ENCODE measurements around the gene RUSC1.
"Not testable (repeated sequence)": the region's sequence is repeated elsewhere in the genome, so short reads cannot be mapped to it uniquely, and the experiment has no call there.

RUSC1 gene, protein sequence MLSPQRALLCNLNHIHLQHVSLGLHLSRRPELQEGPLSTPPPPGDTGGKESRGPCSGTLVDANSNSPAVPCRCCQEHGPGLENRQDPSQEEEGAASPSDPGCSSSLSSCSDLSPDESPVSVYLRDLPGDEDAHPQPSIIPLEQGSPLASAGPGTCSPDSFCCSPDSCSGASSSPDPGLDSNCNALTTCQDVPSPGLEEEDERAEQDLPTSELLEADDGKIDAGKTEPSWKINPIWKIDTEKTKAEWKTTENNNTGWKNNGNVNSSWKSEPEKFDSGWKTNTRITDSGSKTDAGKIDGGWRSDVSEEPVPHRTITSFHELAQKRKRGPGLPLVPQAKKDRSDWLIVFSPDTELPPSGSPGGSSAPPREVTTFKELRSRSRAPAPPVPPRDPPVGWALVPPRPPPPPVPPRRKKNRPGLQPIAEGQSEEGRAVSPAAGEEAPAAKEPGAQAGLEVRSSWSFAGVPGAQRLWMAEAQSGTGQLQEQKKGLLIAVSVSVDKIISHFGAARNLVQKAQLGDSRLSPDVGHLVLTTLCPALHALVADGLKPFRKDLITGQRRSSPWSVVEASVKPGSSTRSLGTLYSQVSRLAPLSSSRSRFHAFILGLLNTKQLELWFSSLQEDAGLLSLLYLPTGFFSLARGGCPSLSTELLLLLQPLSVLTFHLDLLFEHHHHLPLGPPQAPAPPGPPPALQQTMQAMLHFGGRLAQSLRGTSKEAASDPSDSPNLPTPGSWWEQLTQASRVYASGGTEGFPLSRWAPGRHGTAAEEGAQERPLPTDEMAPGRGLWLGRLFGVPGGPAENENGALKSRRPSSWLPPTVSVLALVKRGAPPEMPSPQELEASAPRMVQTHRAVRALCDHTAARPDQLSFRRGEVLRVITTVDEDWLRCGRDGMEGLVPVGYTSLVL

DNA sequence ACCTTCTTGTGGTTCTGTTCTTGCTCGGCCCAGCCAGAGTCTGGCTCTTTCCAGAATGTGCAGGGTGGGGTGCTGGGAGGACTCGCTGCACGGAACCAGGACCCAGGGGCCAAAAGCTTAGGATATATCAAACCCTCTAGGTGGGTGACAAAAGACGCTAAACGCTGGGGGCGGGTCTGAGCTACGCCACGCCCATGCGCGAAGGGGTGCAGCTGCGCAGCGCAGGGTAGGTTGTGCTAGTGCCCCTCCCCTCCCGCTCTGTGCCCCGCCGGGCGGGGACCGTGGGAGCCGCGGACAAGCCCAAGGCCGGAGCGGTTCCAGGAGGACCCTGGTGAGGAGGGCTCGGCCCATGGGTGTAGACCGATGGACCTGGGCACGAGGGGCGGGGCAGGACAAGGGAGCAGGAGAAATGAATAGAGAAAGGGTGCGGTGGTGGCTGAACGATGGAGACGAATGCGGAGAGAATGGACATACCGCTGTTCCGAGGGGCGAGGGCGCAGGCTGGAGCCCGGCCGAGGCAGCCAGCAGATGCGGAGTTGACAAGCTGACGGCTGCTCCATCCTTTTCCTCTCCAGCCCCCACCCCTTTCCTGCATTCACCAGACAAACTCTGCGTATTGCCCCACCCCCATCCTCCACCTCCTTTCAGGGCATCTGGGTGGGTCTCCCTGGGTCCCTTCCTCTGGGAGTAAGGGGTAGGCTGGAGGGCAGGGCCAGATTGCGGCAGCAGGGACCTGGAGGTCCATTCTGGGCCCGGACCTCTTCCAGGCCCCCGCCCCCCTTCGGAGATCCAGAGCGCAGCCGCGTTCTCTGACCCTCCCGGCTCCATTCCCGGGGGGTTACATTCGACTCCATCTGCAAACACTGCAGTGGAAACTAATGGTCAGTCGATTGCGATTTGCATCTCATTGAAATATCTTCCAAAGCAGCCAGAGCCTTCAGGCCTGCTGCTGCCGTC, at the start of gene RUSC1:
RUSC1 (plus strand) TSS at position 234 of the 957 bp plus-strand sequence. CDS start 880 bp downstream, outside the sequence.
- peak; percentile 77 to 82 for DNase-seq

DNA sequence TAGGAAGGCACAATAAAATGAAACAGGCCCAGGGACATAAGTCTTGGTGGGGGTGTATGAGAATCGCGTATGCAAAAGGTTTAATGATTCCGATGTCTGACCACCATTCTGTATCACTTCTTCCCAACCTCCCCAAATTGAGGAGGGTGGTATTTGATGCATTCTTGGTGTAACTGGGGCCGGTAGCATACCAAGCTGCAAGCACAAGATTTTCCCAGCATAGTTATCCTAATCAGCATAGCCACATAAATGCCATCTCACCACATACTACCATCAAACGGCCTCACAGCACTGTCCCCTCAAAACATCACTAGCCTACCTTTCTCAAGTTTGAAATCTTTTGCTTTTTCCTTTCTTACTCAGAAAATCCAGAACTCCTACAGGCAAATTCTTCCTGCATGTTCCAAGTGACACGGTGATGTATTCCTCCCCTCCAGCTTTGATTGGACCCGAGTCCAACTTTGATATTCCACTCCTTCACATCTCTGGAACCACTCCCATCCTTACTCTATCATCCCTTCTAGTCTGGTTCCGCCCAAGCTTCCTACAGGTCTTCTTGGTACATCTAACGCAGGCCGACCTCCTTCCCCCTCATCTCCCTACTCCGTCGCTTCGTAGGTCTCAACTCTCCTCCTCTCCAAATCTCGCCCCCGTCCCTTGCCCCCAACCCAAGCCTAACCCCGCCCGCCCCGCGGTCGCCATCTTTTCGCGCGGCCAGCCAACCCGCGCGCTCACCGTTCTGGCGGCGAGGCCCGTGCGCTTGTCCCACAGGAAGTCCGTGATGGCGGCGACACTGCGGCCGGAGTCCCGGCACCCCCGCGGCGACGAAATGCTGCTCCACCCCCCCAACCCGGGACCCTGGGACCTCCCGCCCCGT, 48.0 kb upstream of the RUSC1 start:
- no peak for DNase-seq

DNA sequence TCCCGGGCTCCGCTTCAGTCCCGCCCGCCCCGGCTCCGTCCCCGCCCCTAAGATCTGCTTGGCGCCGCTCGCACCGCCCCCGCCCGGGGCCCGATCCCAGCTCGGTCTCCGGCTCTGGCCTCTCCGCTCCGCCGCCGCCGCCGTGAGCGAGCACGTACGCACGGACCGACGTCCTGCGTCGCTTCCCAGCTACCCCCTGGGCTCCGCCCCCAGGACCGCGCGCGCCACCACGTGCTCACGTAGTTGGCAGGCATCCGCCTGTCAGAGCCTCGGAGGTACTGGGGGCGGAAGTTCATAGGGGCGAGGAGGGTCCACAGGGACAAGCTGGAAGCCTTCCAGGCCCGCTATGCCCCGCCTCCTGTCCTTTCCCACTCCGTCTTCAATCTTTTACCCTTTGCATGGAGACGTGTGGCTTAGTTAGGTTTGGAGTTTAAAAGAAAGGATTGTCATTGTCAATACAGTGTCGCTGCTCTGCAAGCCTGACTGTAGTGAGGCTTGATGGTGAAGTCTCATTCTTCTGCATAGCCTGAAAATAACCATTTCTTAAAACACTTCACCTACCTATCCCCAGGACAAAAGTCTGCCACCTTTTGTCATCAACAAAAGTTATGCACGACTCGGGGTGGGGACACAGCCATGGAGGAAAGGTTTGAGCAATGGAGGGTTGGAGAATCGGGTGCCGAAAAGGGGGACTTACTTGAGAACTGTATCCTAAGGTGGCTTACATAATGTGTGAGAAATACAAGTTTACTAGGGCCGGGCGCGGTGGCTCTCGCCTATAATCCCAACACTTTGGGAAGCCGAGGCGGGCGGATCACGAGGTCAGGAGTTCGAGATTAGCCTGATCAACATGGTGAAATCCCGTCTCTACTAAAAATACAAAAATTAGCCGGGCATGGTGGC, 47.1 kb upstream of the RUSC1 start, which contains the start of gene CLK2:
CLK2 (minus strand) TSS at position 162 of the 903 bp plus-strand sequence. CDS start 2,527 bp downstream, outside the sequence.
- peak; percentile 97 to 98 for DNase-seq

DNA sequence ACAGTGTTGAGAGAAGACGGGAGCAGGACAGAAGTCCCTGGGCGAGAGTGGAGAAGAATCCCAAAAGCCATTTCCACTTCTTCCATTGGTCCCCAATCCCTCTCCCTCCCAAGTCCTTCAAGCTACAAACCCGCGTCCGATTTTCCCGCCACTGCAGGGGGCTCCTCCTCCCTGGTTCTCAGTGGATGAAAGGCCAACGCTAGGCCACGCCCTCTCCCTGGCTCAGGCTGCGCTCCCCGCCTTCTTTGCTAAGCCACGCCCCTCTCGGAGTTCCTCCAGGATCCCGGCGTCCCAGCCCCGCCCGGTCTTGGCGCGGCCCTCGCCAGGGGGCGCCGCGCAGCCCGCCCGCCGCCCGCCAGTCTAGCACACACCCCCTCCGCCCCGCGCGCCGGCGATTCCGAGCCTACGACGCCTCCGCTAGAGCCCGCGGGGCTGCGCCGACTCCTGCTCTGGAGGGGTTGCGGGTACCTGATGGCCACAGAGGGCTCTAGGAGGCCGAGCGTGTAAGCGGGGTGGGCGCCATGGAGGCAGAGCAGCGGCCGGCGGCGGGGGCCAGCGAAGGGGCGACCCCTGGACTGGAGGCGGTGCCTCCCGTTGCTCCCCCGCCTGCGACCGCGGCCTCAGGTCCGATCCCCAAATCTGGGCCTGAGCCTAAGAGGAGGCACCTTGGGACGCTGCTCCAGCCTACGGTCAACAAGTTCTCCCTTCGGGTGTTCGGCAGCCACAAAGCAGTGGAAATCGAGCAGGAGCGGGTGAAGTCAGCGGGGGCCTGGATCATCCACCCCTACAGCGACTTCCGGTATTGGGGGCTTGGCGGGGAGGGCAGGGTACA, 43.4 kb upstream of the RUSC1 start, which contains the start of gene HCN3:
HCN3 (plus strand) TSS at position 394 of the 832 bp plus-strand sequence; CDS start at position 522, 128 bp downstream.
- DNase-seq, result peak; percentile 99

DNA sequence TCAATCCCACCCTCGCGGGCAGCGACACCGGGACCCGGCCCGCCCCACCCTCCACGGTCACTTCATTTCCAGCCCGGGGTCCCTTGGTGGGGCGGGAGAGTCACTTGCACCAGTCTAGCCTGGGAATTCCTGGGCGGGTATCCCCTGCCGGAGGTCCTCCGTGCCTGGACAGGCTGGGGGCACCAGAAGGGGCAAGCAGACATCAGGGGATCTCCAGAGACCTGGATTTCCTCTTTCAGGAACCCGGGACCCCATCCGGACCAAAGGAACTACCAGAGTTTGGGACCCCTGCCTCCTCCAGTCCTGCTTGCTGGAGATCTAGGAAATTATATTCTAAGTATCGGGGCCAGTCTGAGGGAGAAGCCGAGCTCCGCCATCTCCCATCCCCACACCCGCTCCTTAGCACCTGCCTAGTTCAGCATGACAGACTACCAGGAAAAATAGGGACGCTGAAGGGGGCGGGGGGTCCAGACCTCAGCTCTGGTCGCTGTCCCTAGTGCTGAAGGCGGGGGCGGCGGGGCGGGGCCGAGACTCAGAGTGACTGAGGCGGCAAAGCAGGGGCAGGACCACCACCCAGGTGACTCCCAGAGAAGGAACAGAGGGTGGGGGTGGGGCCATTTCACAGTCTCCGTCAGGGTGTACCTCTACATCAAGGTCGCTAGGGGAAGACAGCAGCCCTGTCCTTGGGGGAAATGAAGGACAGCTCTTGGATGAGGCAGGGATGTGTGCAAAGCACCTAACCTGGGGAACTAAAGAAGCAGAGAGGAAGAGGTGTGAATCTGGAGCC, 42.6 kb upstream of the RUSC1 start:
- peak; percentile 82 to 83 for DNase-seq

DNA sequence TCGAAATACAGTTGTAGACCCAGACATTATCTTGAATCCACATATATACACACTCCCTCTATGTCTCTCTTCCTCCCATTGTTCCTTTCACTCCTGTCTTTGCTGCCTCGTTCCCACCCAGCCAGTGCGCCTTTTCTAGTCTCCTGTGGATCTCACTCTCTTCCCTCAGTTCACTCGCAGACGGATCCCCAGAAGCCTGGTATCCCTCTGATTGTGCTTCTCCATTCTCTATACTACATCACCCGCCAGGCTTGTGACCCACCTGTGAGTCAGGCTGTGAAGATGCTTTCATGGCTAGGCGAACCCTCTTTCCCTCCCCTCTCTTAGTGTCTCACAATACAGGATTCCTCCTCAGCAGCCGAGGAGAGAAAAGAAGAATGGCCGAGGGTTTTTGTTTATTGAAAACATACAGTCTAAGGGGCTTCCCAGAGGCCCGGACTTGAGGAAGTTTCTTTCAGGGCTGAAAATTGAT, 42.0 kb upstream of the RUSC1 start:
- DNase-seq, result no peak

DNA sequence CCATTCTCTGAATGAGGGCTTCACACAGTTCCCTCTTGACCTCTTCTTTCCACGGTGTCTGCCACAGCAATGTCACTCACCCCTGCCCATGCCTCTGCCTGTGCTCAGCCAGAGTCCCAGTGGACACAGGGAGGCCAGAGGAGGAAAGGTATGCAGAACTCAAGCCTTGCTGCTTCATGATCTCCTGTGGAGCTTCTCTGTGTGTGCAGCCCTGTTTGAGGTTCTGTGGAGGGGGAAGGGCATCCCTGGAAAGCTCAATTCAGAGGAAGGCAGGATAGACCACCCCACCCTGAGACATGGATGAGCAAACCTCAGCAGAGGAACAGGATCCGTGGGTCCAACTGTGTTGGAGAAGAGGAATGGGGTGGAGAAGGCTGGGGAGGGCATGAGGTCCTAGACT, 41.4 kb upstream of the RUSC1 start:
- DNase-seq, result no peak

DNA sequence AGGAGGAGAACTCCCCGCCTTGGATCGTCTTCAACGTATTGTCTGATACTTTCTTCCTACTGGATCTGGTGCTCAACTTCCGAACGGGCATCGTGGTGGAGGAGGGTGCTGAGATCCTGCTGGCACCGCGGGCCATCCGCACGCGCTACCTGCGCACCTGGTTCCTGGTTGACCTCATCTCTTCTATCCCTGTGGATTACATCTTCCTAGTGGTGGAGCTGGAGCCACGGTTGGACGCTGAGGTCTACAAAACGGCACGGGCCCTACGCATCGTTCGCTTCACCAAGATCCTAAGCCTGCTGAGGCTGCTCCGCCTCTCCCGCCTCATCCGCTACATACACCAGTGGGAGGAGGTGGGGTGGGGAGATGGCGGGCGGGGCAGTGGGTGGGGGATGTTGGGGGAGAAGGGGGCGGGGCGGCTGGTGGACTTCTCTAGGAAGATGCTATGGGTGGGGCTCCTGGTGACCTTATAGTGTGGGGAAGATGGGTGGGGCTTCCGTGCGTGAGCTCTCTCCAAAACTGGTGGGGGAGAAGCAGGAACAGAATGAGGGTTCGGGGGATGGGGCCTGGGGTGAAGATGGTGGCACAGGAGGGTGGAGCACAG, 38.1 kb upstream of the RUSC1 start:
- DNase-seq, result no peak

DNA sequence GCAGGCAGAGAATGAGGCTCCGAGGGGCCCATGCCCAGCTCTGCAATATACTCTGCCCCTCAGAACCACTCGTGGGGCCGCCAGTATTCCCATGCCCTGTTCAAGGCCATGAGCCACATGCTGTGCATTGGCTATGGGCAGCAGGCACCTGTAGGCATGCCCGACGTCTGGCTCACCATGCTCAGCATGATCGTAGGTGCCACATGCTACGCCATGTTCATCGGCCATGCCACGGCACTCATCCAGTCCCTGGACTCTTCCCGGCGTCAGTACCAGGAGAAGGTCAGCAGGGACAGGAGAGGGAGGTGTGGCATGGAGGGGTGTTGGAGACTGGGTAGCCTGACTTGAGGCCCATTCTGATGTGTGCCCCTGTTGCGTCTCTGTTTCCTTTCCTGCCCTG, 36.2 kb upstream of the RUSC1 start:
- DNase-seq, result no peak

DNA sequence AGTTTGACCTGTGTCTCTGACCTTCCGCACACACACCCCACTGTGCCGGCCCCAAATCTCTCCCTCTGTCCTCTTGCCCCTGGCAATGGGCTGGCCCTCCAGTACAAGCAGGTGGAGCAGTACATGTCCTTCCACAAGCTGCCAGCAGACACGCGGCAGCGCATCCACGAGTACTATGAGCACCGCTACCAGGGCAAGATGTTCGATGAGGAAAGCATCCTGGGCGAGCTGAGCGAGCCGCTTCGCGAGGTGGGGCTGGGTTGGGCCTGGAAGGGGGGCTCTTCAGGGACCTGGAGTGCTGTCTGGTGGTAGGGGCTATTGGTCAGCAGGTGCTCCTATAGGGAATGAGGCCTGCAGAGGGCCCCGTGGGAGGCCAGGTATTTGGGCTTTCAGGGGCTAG, 35.6 kb upstream of the RUSC1 start:
- DNase-seq, result no peak

DNA sequence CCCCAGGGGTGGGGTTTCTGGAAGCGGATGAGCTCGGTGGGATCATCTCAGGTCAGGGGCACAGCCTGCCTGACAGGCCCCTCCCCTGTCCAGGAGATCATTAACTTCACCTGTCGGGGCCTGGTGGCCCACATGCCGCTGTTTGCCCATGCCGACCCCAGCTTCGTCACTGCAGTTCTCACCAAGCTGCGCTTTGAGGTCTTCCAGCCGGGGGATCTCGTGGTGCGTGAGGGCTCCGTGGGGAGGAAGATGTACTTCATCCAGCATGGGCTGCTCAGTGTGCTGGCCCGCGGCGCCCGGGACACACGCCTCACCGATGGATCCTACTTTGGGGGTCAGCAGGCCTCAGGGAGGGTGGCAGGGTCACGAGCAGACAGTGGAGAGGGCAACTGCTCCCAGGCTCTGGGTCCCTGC, 35.1 kb upstream of the RUSC1 start:
- no peak for DNase-seq

DNA sequence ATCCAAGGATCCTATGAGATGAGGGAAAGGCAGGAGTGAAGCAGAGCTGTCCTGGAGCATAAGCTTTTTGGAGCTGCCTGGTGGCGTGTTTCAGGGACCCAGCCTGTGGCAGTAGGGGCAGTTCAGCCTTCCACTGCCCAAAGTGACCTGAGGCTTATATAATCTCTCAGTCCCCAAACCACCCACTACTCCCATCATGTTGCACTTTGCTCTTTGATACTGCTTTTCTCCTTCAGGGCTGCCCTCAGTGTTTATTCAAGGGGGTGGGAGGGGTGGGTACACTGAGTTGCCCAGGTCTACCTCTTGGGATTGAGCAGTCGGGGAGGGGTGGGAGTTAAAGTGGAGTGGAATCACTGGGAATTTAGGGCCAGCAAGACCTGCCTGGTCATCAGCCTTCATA, 34.1 kb upstream of the RUSC1 start:
- no peak for DNase-seq

DNA sequence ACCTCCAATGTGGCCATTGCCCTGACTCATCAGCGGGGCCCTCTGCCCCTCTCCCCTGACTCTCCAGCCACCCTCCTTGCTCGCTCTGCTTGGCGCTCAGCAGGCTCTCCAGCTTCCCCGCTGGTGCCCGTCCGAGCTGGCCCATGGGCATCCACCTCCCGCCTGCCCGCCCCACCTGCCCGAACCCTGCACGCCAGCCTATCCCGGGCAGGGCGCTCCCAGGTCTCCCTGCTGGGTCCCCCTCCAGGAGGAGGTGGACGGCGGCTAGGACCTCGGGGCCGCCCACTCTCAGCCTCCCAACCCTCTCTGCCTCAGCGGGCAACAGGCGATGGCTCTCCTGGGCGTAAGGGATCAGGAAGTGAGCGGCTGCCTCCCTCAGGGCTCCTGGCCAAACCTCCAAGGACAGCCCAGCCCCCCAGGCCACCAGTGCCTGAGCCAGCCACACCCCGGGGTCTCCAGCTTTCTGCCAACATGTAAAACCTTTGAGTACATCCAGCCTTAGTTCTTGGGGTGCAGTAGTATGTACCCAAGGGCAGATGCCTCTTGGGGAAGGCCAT, 32.6 kb upstream of the RUSC1 start:
- DNase-seq, result no peak

DNA sequence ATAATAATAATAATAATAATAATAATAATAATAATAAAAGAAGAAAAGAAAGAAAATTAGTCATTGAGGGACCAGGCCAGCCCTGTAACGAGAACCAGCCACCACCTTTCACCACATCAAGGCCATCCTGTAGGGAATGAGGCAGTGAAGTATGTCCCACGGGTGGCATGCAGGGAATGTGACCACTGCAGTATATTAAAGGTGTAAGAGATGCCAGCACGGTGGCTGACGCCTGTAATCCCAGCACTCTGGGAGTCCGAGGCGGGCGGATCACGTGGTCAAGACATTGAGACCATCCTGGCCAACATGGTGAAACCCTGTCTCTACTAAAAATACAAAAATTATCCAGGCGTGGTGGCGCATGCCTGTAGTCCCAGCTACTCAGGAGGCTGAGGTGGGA, 29.7 kb upstream of the RUSC1 start:
- DNase-seq, result not testable (repeated sequence)

DNA sequence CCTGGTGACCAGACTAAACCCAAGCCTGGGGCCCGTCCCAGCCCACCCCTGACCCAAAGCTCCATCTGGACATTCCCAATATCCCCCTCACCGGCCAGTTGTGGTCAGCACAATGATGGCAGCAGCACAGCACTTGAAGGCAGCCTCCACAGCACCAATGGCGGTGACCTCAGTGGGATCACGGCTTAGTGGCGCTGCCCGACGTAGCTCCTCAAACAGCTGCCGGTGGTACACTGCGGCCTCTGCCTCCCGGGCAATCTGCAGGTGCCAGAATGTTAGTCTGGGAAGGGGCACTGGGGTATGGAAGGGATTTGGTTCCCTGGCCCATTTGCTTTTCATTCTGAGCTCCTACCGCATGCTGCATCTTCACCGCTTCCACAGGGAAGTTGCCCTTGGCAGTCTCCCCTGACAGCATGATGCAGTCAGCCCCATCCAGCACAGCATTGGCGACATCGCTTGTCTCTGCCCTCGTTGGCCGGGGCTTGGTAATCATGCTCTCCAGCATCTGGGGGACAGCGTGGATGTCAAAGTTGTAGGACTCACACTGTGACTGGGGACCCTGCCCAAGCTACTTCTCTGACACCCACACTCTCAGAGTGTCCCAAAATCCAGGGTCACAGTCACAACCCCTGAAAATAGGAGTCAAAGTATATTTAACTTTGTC, 27.5 kb upstream of the RUSC1 start:
- DNase-seq, result no peak

DNA sequence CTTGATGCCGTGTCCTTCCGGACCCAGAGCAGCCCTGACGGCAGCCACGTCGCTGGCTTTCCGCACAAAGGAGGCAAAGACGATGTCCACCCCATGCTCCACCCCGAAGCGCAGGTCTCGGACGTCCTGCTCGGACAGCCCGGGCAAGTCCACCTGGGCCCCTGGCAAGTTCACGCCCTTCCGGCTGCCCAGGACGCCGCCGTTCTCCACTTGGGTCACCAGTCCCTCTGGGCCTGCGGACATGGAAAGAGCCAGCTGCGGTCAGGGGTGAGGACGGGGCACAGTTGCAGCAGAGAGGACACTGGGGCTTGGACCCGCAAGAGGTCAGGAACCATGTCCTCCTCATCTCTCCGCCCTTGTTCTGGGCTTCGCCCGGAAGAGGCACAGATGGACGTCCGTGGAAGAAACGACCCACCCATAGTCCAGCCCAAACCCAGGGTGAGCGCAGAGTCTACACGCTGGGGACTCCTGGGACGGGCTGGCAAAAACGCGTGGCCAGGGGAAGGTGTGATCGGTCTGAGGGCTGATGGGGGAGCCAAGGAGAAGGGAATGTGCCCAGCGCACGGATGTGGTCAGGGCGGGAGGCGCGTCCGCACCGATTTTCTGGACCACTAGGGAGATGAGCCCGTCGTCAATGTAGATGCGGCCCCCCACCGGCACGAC, 26.0 kb upstream of the RUSC1 start:
- DNase-seq, result no peak

Measured in activated CD4-positive, alpha-beta T cell treated with anti-CD3 and anti-CD28 coated beads, Interleukin-2, amount 50 U/mL, for 48 hours (primary cell).